Hepatocyte (in vitro differentiated cells): Measurements from ENCODE around the gene TDRD3.

ENCODE experiments used
- EZH2 ChIP-seq: fragments of 200-600 bp; sonication (generic); IDR thresholded peaks from 2 replicates; pipeline ENCODE4 v1.6.1; 2016; ENCODE audit warnings: antibody characterized with exemption, mild to moderate bottlenecking, borderline replicate concordance
- EZH2phosphoT487 ChIP-seq: fragments of 200-600 bp; sonication (generic); IDR thresholded peaks from one replicate; pipeline ENCODE4 v1.6.1; 2018; ENCODE audit warnings: antibody characterized with exemption, mild to moderate bottlenecking, low read depth, moderate library complexity; ENCODE audit not compliant: unreplicated experiment, severe bottlenecking
- TF ChIP-seq, protein P1 (sequence below): fragments of 200-600 bp; sonication (generic); IDR thresholded peaks from 2 replicates; pipeline ENCODE4 v1.5.1; 2016; ENCODE audit warnings: antibody characterized with exemption, mild to moderate bottlenecking; ENCODE audit not compliant: poor library complexity

DNA sequence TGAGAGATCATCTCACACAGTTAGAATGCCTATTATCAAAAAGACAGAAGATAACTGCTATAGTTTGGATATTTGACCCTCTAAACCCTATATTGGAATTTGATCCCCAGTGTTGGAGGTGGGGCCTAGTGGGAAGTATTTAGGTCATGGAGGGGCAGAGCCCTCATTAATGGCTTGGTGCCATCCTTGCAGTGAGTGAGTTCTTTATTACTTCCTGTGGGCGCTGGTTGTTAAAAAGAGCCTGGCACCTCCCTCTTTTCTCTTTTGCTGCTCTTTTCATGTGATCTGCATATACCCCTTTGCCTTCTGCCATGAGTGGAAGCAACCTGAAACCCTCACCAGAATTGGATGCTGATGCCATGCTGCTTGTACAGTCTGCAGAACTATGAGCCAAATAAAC, 66.8 kb downstream of the TDRD3 start:
- TF ChIP-seq, protein P1, sequence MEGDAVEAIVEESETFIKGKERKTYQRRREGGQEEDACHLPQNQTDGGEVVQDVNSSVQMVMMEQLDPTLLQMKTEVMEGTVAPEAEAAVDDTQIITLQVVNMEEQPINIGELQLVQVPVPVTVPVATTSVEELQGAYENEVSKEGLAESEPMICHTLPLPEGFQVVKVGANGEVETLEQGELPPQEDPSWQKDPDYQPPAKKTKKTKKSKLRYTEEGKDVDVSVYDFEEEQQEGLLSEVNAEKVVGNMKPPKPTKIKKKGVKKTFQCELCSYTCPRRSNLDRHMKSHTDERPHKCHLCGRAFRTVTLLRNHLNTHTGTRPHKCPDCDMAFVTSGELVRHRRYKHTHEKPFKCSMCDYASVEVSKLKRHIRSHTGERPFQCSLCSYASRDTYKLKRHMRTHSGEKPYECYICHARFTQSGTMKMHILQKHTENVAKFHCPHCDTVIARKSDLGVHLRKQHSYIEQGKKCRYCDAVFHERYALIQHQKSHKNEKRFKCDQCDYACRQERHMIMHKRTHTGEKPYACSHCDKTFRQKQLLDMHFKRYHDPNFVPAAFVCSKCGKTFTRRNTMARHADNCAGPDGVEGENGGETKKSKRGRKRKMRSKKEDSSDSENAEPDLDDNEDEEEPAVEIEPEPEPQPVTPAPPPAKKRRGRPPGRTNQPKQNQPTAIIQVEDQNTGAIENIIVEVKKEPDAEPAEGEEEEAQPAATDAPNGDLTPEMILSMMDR = no peak
- TF ChIP-seq EZH2phosphoT487 = no peak
- no peak for TF ChIP-seq EZH2
